ENCODE results near the gene NCAM1.

Gene NCAM1

GRCh38 chr11:113134626-113135025, 173.4 kb downstream of the NCAM1 start:
- no peak for DNase-seq

GRCh38 chr11:113137713-113138529, 176.7 kb downstream of the NCAM1 start:
- peak in 1 of 2 donors; percentile 37 for DNase-seq

- DNase-seq: no peak
These were observed 177.5 kb downstream of the NCAM1 start for GRCh38 chr11:113138731-113139130.

- no peak for DNase-seq
These were observed 179.8 kb downstream of the NCAM1 start for GRCh38 chr11:113141010-113141409.

GRCh38 chr11:113142508-113142907, 181.3 kb downstream of the NCAM1 start:
- DNase-seq: peak; percentile 22 to 66

GRCh38 chr11:113147249-113147648, 186.0 kb downstream of the NCAM1 start:
- DNase-seq: peak; percentile 68 to 94

GRCh38 chr11:113148076-113148475, 186.9 kb downstream of the NCAM1 start:
- DNase-seq: no peak

GRCh38 chr11:113148652-113149051, 187.4 kb downstream of the NCAM1 start:
- no peak for DNase-seq

GRCh38 chr11:113151521-113151920, 190.3 kb downstream of the NCAM1 start:
- DNase-seq: no peak

GRCh38 chr11:113152500-113152899, 191.3 kb downstream of the NCAM1 start:
- no peak for DNase-seq

GRCh38 chr11:113153847-113154246, 192.6 kb downstream of the NCAM1 start:
- DNase-seq: no peak

- DNase-seq: no peak
These were observed 199.0 kb downstream of the NCAM1 start for GRCh38 chr11:113159988-113160807.

GRCh38 chr11:113160808-113161124, 199.5 kb downstream of the NCAM1 start:
- no peak for DNase-seq

- DNase-seq: no peak
These were observed 200.7 kb downstream of the NCAM1 start for GRCh38 chr11:113161711-113162591.

GRCh38 chr11:113162592-113162962, 201.4 kb downstream of the NCAM1 start:
- DNase-seq: peak; percentile 50 to 77

- no peak for DNase-seq
These were observed 202.2 kb downstream of the NCAM1 start for GRCh38 chr11:113163291-113164030.

- no peak for DNase-seq
These were observed 205.1 kb downstream of the NCAM1 start for GRCh38 chr11:113166280-113166679.

- no peak for DNase-seq
These were observed 206.4 kb downstream of the NCAM1 start for GRCh38 chr11:113167599-113167998.

GRCh38 chr11:113168354-113169342, 207.4 kb downstream of the NCAM1 start:
- DNase-seq: no peak

GRCh38 chr11:113172382-113172951, 211.2 kb downstream of the NCAM1 start:
- no peak for DNase-seq

- DNase-seq: no peak
These were observed 211.9 kb downstream of the NCAM1 start for GRCh38 chr11:113173126-113173525.

Measured in hippocampal formation (tissue), 2 donors.